K562 (cell line): ENCODE data around the gene UBR1. TPM values are rescaled to one million over a fixed set of nuclear protein-coding genes. Genes with fewer than 3 reads are reported as not detected.
A peak's percentile ranks its signal among the peaks of the same experiment; 100 is the strongest.

Experiments used
- ATF1 ChIP-seq, 2 experiments: fragments of 450-650 bp in 1 of 2; IDR thresholded peaks; 2 replicates each; pipeline ENCODE4 v1.6.1; 2016; ENCODE audit warnings: missing compliant biosample characterization in 1 of 2, missing genetic modification characterization in 1 of 2
- DEAF1 ChIP-seq: fragments of 450-650 bp; formaldehyde crosslinking; IDR thresholded peaks from 2 replicates; pipeline ENCODE4 v1.4.0; 2020; ENCODE audit warnings: mild to moderate bottlenecking, moderate library complexity
- FOXJ3 ChIP-seq: sonication (generic); formaldehyde crosslinking; IDR thresholded peaks from 2 replicates; pipeline ENCODE4 v1.4.0; 2020; ENCODE audit warnings: mild to moderate bottlenecking, missing genetic modification reagents
- MEF2D ChIP-seq: conservative IDR thresholded peaks from 2 replicates; pipeline ENCODE4 v1.6.1; 2016; ENCODE audit warnings: low read depth, missing genetic modification characterization, missing compliant biosample characterization
- POLR2AphosphoS2 ChIP-seq: IDR thresholded peaks from 2 replicates; pipeline ENCODE4 v1.6.1; 2012; ENCODE audit warnings: low read length, improper control_type of control experiment
- THAP12 ChIP-seq: fragments of 250-450 bp; sonication (Bioruptor Pico); IDR thresholded peaks from 2 replicates; pipeline ENCODE4 v1.9.0; 2021; ENCODE audit warnings: mild to moderate bottlenecking, inconsistent platforms
- polyA plus RNA-seq, 8 experiments: library from polyadenylated mRNA; depleted of rRNA in 4 of 8; stranded (reverse) in 5 of 8; unstranded in 3 of 8; fragments of >200 nt; fragmentation: Nextera tagmentation in 2 of 8; fragmentation: Illumina TruSeq in 1 of 8; extraction: Ambion mirVana in 2 of 8; extraction: Trizol in 1 of 8; gene quantifications; 2 replicates each; pipeline versions ENCODE4 v1.2.1 to v1.2.3, GENCODE V29; 2011 to 2014; ENCODE audit warnings: inconsistent platforms in 1 of 8, missing spikeins in 1 of 8
- total RNA-seq, 7 experiments: library from RNA; depleted of rRNA in 6 of 7; stranded (reverse); fragments of >200 nt in 6 of 7; fragmentation: Illumina TruSeq in 2 of 7; extraction: Trizol in 2 of 7; gene quantifications; 2 replicates each; pipeline versions ENCODE4 v1.2.1 to v1.2.3, GENCODE V29; 2011 to 2021; ENCODE audit warnings: low replicate concordance in 1 of 7

The UBR1 gene
- total and polyA plus RNA-seq, 9 of the 15 experiments (the other 6 are each of a cell fraction or from before 2014, with no cell fraction given) = 5.8 to 30.7 (median 15.3) TPM

GRCh38 chr15:43106486-43106829, 620 bp upstream of the UBR1 start (continued):
- TF ChIP-seq DEAF1 (CRISPR knock-in tag) (0 out of 2 replicates have a peak, but pooled peaks have one; percentile 2), ATF1 (CRISPR knock-in tag; IDR thresholded peaks at IDR 0.05) (no peak), ATF1 (tag; IDR thresholded peaks at IDR 0.05) (no peak), THAP12 (CRISPR knock-in tag) (no peak), MEF2D (tag) (peak; percentile 51; the same call in 1 of the 2 replicates), FOXJ3 (no peak), POLR2AphosphoS2 (no peak)
